Coronary artery (tissue), 2 donors: ENCODE results near the gene LYSMD1.
A peak's percentile ranks its signal among the peaks of the same experiment; 100 is the strongest.

Source experiments
- DNase-seq: peaks from one replicate; pipeline ENCODE4 v3.0.0-alpha.2; 2017; ENCODE audit warnings: low spot score
- H3K27ac ChIP-seq, 2 donors: fragments of 200-600 bp; sonication (generic); one replicate each; pipeline ENCODE4 v1.5.1; 2016 to 2019
- H3K4me3 ChIP-seq: fragments of 200-600 bp; sonication (generic); 2 replicates; pipeline ENCODE4 v1.5.1; 2016; ENCODE audit warnings: mild to moderate bottlenecking, moderate library complexity
- TF ChIP-seq, protein P1 (sequence below): fragments of 200-600 bp; sonication (generic); IDR thresholded peaks from one replicate; pipeline ENCODE4 v1.5.1; 2019; ENCODE audit warnings: antibody characterized with exemption

The LYSMD1 gene

GRCh38 chr1:151158326-151158725 is 7.4 kb downstream of the LYSMD1 start:
- TF ChIP-seq, protein P1, sequence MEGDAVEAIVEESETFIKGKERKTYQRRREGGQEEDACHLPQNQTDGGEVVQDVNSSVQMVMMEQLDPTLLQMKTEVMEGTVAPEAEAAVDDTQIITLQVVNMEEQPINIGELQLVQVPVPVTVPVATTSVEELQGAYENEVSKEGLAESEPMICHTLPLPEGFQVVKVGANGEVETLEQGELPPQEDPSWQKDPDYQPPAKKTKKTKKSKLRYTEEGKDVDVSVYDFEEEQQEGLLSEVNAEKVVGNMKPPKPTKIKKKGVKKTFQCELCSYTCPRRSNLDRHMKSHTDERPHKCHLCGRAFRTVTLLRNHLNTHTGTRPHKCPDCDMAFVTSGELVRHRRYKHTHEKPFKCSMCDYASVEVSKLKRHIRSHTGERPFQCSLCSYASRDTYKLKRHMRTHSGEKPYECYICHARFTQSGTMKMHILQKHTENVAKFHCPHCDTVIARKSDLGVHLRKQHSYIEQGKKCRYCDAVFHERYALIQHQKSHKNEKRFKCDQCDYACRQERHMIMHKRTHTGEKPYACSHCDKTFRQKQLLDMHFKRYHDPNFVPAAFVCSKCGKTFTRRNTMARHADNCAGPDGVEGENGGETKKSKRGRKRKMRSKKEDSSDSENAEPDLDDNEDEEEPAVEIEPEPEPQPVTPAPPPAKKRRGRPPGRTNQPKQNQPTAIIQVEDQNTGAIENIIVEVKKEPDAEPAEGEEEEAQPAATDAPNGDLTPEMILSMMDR = no peak
- no peak for DNase-seq
- H3K27ac ChIP-seq = peak overlapping the region in 1 of 2 donors; percentile 39
- H3K4me3 ChIP-seq = no peak overlapping the region

DNA sequence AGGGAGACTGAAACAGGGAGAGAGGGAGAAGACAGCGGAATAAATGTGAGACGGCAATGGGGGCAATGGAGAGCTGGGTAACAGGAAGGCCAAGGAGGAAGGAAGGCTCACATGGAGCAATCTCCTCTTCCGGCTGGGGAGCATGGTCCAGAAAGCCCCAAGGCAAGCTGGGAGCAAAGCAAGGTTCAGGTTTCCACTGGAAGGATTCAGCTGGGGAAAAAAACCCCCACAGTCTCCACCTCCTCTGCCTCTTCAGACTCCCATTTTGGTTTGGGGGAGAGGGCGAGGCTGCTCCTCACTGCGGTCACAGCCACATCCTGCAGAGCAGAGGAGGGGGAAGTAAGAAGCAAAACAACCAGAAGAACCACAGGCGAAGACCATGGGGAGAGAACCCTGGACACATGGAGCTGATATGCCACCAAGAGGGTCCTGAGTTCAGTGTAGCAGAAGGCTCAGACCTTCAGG is 8.6 kb downstream of the LYSMD1 start:
- TF ChIP-seq, protein P1 = no peak
- no peak for DNase-seq
- H3K27ac ChIP-seq = peak overlapping the region in 1 of 2 donors; percentile 35
- peak overlapping the region; percentile 39 for H3K4me3 ChIP-seq

- peak; percentile 68 for DNase-seq
- H3K4me3 ChIP-seq = peak within 1 kb of the TSS; percentile 39
Measured at GRCh38 chr1:151156515-151156819, 9.2 kb downstream of the LYSMD1 start, which contains the start of gene TNFAIP8L2. TNFAIP8L2 (plus strand) TSS chr1:151156649; CDS start chr1:151158698, 2,049 bp downstream.

GRCh38 chr1:151147665-151148064 is 18.0 kb downstream of the LYSMD1 start:
- Histone ChIP-seq H3K4me3 (no peak overlapping the region), H3K27ac (peak overlapping the region; percentile 72 to 80)
- DNase-seq = no peak
- TF ChIP-seq, protein P1 = no peak

More at GRCh38 chr1:151156515-151156819, 9.2 kb downstream of the LYSMD1 start, which contains the start of gene TNFAIP8L2:
- peak within 1 kb of the TSS in 1 of 2 donors; percentile 35 for H3K27ac ChIP-seq
- TF ChIP-seq, protein P1 = no peak

- Histone ChIP-seq H3K27ac (peak overlapping the region; percentile 72 to 80), H3K4me3 (peak overlapping the region; percentile 77)
- TF ChIP-seq, protein P1 = no peak
- no peak for DNase-seq
Measured at GRCh38 chr1:151147132-151147503, 18.6 kb downstream of the LYSMD1 start.

- DNase-seq = peak; percentile 96
- H3K4me3 ChIP-seq = peak within 1 kb of the TSS; percentile 77
- TF ChIP-seq, protein P1 = no peak
- peak within 1 kb of the TSS; percentile 72 to 80 for H3K27ac ChIP-seq
Measured at GRCh38 chr1:151146412-151147131, 19.1 kb downstream of the LYSMD1 start, which contains the start of gene SEMA6C. SEMA6C (minus strand) TSS chr1:151146631; CDS start chr1:151142621, 4,010 bp downstream.

GRCh38 chr1:151146072-151146411 is 19.7 kb downstream of the LYSMD1 start:
- Histone ChIP-seq H3K4me3 (peak overlapping the region; percentile 77), H3K27ac (peak overlapping the region; percentile 72 to 74)
- DNase-seq = no peak
- TF ChIP-seq, protein P1 = no peak
